GM19397 (cell line): Measurements from ENCODE around the gene PNPLA8.
A peak's percentile ranks its signal among the peaks of the same experiment; 100 is the strongest.
"Not testable (repeated sequence)": the region's sequence is repeated elsewhere in the genome, so short reads cannot be mapped to it uniquely, and the experiment has no call there.

ENCODE experiments used
- ATAC-seq: cut with Tn5 transposase; IDR thresholded peaks from one replicate; pipeline ENCODE4 v1.9.1; 2021; ENCODE audit warnings: mild to moderate bottlenecking, moderate library complexity; ENCODE audit not compliant: unreplicated experiment

The PNPLA8 gene, protein sequence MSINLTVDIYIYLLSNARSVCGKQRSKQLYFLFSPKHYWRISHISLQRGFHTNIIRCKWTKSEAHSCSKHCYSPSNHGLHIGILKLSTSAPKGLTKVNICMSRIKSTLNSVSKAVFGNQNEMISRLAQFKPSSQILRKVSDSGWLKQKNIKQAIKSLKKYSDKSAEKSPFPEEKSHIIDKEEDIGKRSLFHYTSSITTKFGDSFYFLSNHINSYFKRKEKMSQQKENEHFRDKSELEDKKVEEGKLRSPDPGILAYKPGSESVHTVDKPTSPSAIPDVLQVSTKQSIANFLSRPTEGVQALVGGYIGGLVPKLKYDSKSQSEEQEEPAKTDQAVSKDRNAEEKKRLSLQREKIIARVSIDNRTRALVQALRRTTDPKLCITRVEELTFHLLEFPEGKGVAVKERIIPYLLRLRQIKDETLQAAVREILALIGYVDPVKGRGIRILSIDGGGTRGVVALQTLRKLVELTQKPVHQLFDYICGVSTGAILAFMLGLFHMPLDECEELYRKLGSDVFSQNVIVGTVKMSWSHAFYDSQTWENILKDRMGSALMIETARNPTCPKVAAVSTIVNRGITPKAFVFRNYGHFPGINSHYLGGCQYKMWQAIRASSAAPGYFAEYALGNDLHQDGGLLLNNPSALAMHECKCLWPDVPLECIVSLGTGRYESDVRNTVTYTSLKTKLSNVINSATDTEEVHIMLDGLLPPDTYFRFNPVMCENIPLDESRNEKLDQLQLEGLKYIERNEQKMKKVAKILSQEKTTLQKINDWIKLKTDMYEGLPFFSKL

DNA sequence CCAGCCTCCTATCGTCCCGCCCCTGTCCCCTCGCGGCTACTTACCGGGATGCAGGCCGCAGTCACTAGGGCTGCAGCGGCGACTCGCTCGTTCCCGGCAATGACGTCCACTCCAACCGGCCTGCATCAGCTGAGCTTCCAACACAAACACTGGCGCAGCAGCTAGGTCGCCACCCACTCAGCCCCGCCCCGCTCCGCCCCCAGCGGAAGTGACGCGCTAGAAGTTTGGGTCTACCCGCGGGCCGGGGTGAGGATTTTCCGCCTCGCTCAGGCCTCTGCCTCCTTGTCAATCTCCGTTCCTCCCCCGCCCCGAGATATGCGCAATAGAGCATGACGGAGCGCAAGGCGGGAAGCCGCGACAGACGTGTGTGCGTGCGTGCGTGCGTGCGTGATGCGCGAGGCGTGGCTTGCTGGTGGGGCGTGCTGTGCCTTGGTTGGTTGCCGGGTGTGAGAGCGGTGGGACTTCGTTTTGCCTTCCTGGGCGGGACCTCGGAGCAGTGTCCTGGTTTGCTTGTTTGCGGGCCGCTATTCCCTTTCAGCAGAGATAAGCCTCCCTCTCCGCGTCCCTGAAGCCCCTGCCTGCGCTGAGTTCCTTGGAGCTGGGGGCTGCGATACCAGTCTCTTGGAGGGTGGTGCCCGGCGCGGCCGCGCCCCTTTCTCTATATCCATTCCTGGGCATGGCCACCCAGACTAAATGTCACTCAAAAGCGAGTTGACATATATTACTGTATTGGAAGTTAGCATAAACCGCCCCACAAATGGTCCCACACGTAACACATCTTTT is at the start of gene PNPLA8:
TSS of gene PNPLA8 (minus strand) at position 151 of the 783 bp plus-strand sequence. CDS start 10,644 bp downstream, outside the sequence.
- peak; percentile 94 for ATAC-seq

DNA sequence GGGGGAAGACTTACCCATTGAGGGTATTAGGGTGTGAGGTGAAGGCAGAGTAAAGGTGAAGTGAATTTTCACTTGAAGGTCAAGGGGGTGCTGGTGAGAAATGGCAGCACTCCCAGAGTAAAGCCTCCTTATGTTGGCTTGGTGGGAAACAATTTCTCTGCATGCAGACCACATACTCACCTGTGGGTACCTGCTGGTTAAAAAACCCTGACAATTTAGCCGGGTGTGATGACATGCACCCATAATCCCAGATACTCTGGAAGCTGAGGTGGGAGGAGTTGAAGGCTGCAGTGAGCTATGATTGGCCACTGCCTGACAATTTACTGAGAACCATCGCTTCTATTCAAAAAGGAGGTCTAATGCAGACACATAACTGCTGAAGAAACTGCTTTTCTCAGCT is 49.2 kb upstream of the PNPLA8 start:
- ATAC-seq = no peak

DNA sequence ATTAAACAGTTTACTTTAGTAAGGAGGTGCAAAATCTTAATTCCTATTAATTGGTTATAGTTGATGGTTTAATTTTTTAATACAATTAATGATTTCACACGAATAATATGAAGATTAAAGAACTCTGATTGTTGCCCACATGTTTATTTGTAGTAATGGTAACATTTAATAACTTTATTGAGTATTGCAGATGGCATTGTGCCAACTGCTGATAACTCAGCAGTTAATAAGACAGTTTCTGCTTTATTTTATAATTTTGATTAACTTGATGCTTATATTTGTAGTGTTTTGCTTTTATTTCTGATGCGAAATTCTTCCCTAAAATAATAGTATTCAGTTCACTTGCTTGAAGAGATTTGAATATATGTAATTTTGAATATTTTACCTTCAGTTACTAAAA is 46.5 kb upstream of the PNPLA8 start:
- no peak for ATAC-seq

DNA sequence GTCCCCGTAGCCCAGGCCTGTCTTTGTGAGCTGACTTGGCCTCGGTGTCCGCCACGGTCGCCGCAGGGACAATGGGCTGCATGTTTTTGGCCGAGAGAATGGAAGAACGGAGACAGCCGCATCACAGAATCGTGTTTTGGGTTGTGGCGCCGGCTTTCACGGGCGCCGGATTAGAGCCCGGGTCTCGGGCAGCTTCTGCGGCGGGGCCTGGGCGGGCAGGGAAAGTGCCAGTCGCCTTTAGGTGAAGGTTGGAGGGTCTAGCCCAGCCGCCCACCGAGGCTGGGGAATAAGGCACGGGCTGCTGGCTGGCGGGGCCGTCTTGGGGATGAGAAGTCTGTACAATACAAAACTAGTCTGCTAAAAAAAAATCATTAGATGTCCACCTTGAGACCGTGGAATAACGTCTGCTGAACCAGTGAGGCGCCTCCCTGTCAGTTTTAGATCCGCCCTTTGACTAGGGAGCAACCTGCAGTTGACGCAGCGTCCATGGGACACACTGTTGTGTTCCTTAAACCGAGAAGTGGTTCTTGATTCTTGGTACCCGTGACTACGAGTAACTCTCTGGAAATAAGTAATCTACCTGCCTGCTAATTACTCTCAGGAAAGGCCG is 44.3 kb upstream of the PNPLA8 start:
- peak; percentile 8 for ATAC-seq

DNA sequence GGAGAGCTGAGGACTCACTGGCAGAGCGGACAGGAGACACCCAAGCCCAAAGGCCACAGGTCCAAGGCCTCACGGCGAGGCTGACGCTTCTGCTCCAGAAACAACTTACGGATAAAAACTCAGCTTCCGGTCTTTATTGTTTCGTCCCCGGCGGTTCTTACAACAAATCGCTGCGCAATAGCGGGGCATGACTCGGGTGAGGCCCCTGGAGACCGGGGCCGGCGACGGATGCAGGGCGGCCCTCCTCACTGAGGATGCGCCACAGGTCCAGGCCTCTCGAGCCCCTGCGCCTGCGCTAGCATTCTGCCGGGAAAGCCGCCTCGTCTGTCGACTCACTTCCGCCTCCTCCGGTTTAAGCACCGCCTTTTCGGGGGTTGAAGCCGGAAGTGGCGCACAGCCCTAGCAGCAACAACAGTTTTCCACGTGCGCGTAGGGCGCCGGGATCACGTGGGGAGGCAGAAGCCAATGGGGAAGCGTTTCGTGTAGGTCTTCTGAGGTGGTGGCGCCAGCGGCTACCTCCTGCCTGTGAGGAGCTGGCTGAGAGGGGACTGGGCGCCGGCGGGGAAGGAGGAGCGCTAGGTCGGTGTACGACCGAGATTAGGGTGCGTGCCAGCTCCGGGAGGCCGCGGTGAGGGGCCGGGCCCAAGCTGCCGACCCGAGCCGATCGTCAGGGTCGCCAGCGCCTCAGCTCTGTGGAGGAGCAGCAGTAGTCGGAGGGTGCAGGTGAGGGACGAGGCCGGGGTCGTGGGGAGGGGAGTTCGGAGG is 43.6 kb upstream of the PNPLA8 start, which contains the start of the genes DNAJB9 and THAP5:
TSS of gene DNAJB9 (plus strand) at position 494 of the 765 bp plus-strand sequence. CDS start 1,853 bp downstream, outside the sequence.
TSS of gene THAP5 (minus strand) at position 326 of the 765 bp plus-strand sequence. CDS start at position 189, 137 bp downstream.
- ATAC-seq = peak; percentile 95

DNA sequence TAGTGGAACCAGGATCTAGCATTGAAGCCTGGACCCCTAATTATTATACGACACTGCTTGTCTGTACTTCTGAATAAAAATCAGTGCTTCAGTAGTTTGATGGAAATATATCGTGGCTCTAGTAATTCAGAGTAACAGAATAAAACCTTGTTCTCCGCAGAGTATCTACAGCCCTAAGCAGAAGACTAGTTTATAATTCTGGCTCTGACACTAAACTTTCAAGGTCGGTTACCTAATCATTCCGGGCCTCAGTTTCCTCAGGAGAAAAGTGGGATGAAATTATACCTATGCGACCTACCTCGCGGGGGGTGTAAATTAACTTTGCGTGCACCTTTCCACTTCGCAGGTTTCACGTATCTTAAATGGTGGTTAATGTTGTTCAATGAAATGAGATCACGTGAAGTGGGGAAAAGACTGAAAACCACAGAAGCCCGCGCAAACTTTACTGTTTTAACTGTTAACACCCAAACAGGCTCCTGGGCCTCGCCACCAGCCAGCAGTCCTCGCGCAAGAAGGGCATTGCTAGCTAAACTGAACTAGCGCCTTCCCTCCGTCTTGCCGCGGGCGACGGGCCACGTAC is 43.0 kb upstream of the PNPLA8 start:
- ATAC-seq = no peak

DNA sequence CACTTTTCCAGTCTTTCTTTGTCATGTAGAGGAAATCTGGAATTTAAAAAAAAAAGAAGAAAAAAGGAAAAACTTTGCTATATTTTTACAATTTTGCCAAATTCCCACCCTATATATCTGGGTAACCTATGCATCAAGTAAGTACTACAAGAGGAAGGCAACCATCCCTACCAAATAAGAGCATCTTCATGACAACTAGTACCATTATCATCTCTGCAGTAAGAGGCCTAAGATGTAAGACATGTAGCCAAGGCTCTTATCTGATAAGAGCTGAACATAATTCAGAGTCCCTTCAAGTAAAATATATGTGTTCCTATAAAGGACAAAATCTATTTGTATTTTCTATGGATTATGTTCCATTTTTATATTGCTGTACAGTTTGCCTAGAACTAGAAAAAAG is 40.1 kb upstream of the PNPLA8 start:
- no peak for ATAC-seq

DNA sequence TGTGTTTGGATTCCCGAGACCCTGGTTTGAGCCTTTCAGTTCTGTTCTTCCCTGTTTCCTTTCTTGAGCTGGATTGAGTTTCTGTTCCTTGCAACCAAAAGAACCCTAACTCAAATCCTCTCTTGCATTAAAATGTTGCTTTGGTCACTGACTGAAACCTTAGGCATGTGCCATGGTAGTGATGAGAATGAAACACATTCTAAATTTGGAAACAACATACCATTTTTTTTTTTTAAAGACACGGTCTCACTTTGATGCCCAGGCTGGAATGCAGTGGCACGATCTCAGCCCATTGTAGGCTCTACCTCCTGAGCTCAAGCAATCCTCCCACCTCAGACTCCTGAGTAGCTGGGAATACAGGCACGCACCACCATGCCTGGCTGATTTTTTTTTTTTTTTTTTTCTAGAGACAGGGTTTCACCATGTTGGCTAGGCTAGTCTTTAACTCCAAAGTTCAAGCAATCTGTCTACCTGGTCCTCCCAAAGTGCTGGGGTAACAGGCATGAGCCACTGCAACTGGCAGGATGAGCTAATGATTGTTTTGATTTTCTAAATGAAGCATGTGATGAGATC is 35.2 kb upstream of the PNPLA8 start:
- no peak for ATAC-seq

DNA sequence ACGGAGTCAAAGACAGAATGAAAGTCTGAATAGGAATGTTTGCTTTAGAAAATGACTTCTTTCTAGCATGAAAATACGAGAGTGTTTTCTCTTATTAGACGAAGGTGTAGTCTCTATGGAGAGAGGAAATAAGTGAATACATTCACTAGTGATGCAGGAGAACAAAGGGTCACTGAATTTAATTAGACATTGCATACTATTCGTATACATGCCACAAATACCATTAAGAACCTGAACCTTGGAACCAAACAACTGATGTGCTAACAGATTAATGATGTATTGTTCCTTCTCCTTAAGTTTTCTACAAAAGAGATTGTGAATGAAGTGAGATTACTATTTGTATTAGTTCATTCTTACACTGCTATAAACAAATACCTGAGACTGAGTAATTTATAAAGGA is 33.3 kb upstream of the PNPLA8 start:
- no peak for ATAC-seq

DNA sequence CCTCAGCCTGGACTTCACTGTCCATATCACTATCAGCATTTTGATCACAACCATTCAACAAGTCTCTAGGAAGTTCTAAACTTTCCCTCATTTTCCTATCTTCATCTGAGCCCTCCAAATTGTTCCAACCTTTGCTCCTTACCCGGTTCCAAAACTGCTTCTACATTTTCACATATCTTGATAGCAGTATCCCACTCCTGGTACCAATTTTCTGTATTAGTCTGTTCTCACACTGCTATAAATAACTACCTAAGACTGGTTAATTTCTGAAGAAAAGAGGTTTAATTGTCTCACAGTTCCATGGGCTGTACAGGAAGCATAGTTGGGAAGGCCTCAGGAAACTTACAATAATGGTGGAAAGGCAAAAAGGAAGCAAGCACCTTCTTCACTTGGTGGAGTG is 31.7 kb upstream of the PNPLA8 start:
- no peak for ATAC-seq

DNA sequence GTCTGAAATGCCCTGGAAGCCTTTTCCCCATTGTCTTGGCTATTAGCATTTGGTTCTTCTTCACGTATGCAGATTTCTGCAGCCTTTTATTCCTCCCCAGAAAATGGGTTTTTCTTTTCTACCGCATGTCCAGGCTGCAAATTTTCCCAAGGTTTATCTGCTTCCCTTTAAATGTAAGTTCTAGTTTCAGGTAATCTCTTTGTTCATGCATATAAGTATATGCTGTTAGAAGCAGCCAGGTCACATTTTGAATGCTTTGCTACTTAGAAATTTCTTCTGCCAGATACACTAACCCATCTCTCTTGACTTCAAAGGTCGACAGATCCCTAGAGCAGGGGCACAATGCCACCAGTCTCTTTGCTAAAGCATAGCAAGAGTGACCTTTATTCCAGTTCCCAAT is 31.3 kb upstream of the PNPLA8 start:
- ATAC-seq = no peak

DNA sequence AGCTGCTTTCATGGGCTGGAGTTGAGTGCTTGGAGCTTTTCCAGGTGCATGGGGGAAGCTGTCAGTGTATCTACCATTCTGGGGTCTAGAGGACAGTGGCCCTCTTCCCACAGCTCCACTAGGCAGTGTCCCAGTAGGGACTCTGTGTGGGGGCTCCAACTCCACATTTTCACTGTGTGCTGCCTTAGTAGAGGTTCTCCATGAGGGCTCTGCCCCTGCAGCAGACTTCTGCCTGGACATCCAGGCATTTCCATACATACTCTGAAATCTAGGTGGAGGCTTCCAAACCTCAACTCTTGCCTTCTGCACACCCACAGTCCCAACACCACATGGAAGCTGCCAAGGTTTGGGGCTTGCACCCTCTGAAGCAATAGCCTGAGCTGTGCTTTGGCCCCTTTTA is 30.7 kb upstream of the PNPLA8 start:
- ATAC-seq = not testable (repeated sequence)

DNA sequence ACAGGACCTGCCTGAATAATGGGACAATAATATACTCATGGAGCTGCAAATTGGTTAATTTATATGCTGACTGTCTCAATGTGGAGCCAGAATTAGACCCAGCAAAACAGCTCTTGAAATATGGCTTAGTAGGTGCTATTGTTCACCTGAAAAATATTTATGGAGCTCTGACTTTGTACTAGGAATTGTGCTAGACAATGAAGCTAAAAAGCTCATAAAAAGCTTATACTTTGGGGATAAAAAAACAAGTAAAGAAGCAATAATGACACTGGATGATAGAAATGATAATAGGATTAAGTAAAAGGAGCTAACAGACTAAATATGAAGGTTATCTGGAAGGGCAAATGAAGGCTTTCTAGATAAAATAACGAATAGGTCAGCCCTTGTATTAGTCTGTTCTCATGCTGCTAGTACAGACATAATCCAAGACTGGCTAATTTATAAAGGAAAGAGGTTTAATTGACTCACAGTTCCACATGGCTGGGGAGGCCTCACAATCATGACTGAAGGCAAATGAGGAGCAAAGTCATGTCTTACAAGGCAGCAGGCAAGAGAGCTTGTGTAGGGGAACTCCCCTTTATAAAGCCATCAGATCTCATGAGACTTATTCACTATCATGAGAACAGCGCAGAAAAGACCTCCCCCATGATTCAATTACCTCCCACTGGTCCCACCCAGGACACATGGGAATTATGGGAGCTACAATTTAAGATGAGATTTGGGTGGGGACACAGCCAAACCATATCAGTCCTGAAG is 22.4 kb upstream of the PNPLA8 start:
- ATAC-seq = not testable (repeated sequence)

DNA sequence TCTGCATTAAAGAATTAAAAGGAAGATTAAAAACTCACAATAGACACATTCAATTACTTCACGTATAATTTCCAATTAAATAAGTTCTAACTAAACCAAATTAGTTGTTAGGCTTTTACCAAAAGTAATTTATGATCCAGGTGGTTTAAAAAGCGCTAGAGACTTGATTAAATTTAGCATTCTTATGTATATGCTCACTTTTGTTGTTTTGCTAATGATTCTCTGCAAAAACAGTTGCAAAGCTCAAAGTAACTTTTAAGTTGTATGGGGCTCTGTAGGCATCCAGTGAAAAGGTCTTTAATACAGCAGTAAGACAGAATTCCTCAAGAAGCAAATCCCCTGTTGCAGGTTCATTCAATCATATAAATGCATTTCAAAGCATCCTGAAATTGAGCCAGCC is 15.5 kb upstream of the PNPLA8 start:
- ATAC-seq = no peak

DNA sequence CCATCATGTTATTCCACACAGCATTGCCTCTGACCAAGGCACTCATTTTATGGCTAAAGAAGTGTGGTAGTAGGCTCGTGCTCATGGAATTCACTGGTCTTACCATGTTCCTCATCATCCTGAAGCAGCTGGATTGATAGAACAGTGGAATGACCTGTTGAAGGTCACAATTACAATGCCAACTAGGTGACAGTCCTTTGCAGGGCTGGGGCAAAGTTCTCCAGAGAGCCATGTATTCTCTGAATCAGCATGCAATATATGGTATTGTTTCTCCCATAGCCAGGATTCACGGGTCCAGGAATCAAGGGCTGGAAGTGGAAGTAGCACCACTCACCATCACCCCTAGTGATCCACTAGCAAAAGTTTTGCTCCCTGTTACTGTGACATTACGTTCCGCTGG is 12.8 kb upstream of the PNPLA8 start:
- ATAC-seq = not testable (repeated sequence)

DNA sequence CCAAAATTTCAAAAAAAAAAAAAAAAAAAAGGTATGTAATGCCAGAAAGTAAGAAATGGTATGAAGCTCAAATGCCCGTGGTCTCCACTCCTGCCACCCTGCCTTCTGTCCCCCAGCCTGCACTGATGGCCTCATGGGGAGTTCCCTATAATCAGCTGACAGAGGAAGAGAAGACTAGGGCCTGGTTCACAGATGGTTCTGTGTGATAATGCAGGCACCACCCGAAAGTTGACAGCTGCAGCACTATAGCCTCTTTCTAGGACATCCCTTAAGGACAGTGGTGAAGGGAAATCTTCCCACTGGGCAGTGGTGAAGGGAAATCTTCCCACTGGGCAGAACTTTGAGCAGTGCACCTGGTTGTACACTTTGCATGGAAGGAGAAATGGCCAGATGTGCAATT is 12.3 kb upstream of the PNPLA8 start:
- not testable (repeated sequence) for ATAC-seq

DNA sequence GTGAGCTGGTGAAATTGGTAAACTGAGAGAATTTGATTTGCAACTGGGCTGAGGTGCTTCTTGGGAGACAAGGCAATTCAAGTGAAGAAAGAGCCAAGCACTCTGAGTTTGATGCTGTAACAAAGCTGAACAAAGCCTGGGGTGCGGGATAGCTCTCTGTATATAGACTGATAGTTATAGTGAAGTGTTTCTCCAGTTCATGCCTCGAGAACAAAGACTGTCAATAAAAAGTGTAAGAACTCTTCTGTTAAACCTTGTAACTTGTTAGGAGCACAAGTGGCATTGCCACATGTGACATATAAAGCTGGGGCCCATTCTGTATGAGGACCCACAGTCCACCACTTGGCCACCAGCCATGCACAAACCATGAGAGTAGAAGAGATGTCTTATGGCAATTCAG is 11.3 kb upstream of the PNPLA8 start:
- no peak for ATAC-seq

DNA sequence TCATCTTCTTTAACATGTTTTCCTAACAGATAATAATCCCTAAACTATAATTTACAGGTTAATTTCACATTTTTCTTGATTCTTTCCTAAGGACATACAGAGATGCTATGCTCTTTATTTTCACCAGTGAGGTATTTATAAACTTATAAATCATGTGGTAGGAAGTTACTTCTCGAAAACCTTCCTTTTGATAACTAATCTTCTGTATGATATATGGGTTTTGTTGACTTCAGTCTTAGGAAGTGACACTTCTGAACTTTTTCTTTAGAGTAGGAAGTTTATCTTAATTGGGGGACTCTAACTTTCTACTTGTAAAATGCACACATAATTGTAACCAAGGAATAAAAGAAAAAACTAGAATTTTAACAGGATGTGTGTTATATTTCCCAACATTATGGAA is 9.8 kb upstream of the PNPLA8 start:
- no peak for ATAC-seq
